GM12864 (cell line): ENCODE results near the gene SLX4IP.

Experiments used
- DNase-seq: peaks from one replicate; pipeline ENCODE4 v3.0.0-alpha.2; 2011; ENCODE audit warnings: low read depth
- H3K4me3 ChIP-seq: 2 replicates; pipeline ENCODE4 v1.5.1; 2011; ENCODE audit warnings: mild to moderate bottlenecking, low read depth, low read length, control low read depth
- CTCF ChIP-seq: IDR thresholded peaks from 2 replicates; pipeline ENCODE4 v1.5.1; 2011; ENCODE audit warnings: low read depth, mild to moderate bottlenecking, moderate library complexity, low read length, control low read depth, inconsistent platforms; ENCODE audit errors: missing control alignments

The SLX4IP gene

GRCh38 chr20:10508468-10509251 is 73.6 kb downstream of the SLX4IP start:
- no peak for DNase-seq
- TF ChIP-seq CTCF, result no peak
- H3K4me3 ChIP-seq, result no peak overlapping the region

GRCh38 chr20:10509376-10509775 is 74.3 kb downstream of the SLX4IP start:
- no peak for TF ChIP-seq CTCF
- DNase-seq, result no peak
- H3K4me3 ChIP-seq, result no peak overlapping the region

GRCh38 chr20:10510216-10510615 is 75.1 kb downstream of the SLX4IP start:
- H3K4me3 ChIP-seq, result no peak overlapping the region
- DNase-seq, result no peak
- no peak for TF ChIP-seq CTCF

GRCh38 chr20:10511170-10511508 is 76.0 kb downstream of the SLX4IP start:
- TF ChIP-seq CTCF, result no peak
- no peak for DNase-seq
- peak overlapping the region; percentile 36 for H3K4me3 ChIP-seq

GRCh38 chr20:10511509-10512251 is 76.6 kb downstream of the SLX4IP start:
- peak overlapping the region; percentile 36 for H3K4me3 ChIP-seq
- no peak for TF ChIP-seq CTCF
- peak; percentile 83 for DNase-seq

GRCh38 chr20:10513061-10513460 is 78.0 kb downstream of the SLX4IP start:
- DNase-seq, result no peak
- no peak for TF ChIP-seq CTCF
- no peak overlapping the region for H3K4me3 ChIP-seq
